Stimulated activated CD4-positive, alpha-beta T cell treated with anti-CD3 and anti-CD28 coated beads, Interleukin-2, amount 100 ng/mL, for 24 hours (primary cell): ENCODE results near the gene MYL5.
"Not testable (repeated sequence)": the region's sequence is repeated elsewhere in the genome, so short reads cannot be mapped to it uniquely, and the experiment has no call there.

Experiments
- DNase-seq, 2 donors: peaks; one replicate each; pipeline ENCODE4 v3.0.0-alpha.2; 2020

Gene MYL5

GRCh38 chr4:687048-687970 lies 13.0 kb downstream of the MYL5 start:
- no peak for DNase-seq

- DNase-seq = no peak
Observed at GRCh38 chr4:687971-688853, 13.9 kb downstream of the MYL5 start.

GRCh38 chr4:688854-689681 lies 14.7 kb downstream of the MYL5 start, which contains the start of gene SLC49A3:
TSS of gene SLC49A3 (minus strand) at chr4:689151. CDS start at chr4:689127, 24 bp downstream.
- DNase-seq = peak in 1 of 2 donors; percentile 20

- DNase-seq = no peak
Observed at GRCh38 chr4:689723-690122, 15.4 kb downstream of the MYL5 start.

GRCh38 chr4:692771-693554 lies 18.6 kb downstream of the MYL5 start:
- no peak for DNase-seq

DNA sequence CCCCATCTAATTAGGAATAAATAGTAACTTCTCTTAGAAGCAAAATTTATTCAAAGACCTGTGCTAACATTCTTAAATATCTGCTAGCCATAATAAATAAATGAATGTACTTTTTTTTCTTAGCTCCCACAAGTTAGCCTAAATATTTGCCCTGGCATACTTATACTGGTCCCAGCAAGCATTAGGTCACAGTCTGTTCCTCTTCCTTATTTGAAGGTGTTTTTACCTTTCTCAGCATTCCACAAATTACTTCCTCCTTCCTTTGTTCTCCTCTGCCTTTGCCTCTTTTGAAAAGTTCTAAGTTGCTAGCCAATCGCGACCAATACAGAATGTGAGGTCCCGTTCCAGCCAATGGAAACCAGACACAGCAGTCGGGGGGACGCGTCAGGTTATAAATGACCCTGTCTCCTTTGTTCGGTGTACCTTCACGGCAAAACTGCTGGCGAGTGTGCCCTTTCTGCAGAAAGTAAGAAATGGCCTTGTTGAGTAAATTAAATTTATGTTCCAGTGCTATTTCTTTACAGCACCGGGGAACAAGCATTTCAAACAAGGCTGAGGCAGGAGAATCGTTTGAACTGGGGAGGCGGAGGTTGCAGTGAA lies 20.1 kb downstream of the MYL5 start:
- not testable (repeated sequence) for DNase-seq

- no peak for DNase-seq
Observed at GRCh38 chr4:699816-700580, 25.7 kb downstream of the MYL5 start.

DNA sequence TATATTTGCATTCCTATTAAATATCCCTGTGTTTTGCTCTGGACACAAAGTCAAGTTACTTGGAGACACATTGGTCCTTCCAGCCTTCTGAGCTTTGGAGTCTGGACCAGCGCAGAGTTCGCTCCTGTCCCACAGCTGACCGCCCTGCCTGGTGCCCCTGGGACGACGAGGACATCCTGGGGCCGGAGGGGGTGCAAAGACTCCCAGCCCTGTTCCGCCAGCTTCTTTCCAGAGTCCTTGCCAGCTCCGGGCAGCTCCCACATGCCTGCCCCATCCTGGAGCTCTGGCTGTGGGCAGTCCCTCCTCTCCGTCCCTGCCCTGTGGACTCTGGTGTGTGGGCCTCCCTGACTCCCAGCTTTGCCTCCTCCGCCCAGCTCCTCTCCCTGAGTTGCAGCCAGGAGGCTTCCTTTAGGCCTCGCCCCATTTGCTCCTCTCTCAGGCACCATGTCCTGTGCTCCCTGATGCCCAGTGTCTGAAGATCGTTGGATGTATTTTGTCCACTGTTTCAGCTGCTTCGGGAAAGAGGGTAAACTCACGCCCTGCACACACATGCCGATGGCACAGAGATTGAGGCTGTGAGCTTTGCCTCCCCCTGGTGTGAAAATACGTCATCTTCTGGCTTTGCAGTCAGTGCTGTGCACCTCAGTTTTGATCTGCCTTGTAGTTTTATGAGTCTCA lies 26.4 kb downstream of the MYL5 start:
- DNase-seq = no peak

GRCh38 chr4:702618-703048 lies 28.3 kb downstream of the MYL5 start:
- no peak for DNase-seq

DNA sequence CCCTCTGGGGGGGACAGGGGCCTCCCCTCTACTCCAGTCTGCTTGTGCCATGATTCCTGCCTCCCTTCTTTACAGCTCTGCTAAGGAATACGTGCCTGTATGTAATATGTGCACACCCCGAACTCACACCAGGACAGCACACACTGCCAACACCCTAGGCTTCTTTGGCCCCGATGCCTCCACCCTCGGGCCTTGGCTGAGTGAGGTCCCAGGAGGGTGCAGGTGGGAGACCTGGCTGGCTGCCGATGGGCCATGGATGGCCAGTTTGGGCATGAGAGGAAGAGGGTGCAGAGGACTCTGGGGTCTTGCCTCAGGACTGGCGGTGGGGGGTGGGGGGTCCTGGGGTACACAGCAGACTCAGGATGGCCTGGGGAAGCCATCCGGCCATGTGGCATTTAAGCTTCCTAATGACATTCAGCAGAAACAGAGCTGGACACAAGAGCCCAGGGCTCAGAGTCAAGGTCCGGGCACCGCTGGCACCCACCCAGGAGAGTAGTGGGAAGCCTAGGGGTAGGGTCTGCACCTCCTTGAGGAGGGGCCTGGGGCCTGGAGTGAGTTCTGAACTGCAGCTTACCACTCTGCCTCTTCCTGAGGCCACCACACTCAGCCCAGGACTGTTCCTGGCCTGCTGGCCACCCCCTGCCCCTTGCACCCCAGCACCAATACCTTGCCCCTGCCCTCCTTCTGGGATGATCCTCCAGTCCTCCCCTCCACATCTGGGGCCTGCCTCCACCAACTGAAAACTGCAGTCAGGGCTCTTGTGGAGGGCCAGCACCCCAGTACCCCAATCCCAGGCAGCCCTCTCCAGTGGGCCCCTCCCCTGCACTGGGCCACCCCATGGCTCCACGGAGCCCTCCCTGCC lies 29.2 kb downstream of the MYL5 start:
- DNase-seq = no peak

- DNase-seq = no peak
Observed at GRCh38 chr4:704198-704891, 30.0 kb downstream of the MYL5 start.

DNA sequence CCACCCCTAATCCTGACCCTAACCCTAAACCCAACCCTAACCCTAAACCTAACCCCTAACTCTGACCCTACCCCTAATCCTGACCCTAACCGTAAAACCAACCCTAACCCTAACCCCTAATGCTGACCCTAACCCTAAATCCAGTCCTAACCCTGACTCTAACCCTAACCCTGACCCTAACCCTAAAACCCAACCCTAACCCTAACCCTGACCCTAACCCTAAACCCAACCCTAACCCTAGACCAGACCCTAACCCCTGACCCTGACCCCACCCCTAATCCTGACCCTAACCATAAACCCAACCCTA lies 30.6 kb downstream of the MYL5 start:
- DNase-seq = no peak

DNA sequence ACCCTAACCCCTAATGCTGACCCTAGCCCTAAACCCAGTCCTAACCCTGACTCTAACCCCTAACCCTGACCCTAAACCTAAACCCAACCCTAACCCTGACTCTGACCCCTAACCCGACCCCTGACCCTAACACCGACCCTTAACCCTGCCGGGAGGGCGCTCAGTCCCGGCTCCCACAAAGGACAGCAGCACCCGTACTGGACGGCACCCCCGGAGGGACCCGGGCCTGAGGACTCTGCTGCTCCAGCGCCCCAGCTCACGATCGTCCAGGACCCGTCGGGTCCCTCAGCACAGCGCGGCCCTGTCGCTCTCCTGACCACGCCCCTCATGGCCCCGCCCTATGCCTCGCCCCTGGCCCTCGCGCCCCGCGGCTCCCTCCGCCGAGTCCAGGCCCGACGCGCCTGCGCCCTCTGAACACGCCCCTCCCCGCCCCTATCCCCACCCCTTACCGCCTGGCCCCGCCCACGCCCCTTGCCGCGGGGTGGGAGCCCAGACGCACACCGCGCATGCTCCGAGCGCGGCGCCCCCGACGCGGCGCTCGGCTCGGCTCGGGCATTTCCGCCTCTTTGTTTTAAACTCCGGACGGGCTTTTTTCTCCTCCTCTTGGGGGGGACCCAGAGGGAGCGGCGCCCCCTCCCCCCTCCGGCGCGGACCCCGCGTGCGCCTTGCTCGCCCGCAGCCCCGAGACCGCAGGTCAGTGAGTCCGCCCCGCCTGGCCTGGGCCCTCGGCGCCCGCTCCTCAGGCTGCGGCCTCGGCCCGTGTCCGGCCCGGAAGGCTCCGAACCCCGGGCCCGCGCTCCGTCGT lies 31.1 kb downstream of the MYL5 start, which contains the start of gene PCGF3:
Gene PCGF3 (plus strand): TSS at position 555 of the 805 bp plus-strand sequence. CDS start 27,849 bp downstream, outside the sequence.
- peak; percentile 98 to 99 for DNase-seq

- not testable (repeated sequence) for DNase-seq
Observed at GRCh38 chr4:706083-706633, 31.8 kb downstream of the MYL5 start.

GRCh38 chr4:706834-707598 lies 32.7 kb downstream of the MYL5 start:
- DNase-seq = no peak

GRCh38 chr4:707929-708630 lies 33.7 kb downstream of the MYL5 start:
- DNase-seq = no peak
